Measurements from ENCODE around the gene MINK1. TPM values are rescaled to one million over a fixed set of nuclear protein-coding genes. Genes with fewer than 3 reads are reported as not detected.

The MINK1 gene
- total and polyA plus RNA-seq, 2 donors (not counting 1 experiment from before 2014, with no cell fraction given) = 109 to 160 TPM

- Histone ChIP-seq H3K9ac (ENCODE audit: low read length) (peak overlapping the region; percentile 86), H3K4me3 (ENCODE audit: control extremely low read depth in 1 of 5, extremely low read depth in 1 of 5, insufficient read depth in 1 of 5, low read depth in 2 of 5, low read length in 4 of 5) (peak overlapping the region; percentile 68 to 100 (median 86)), H3K27ac (ENCODE audit: low read length in 2 of 2) (peak overlapping the region; percentile 70 to 87), H3K36me3 (replicated peaks in 1 of 2; ENCODE audit: control extremely low read depth in 1 of 2, control insufficient read depth in 1 of 2, extremely low read depth in 1 of 2, insufficient read depth in 2 of 2, low read length in 1 of 2) (peaks cover 0 to 35% of the 10 kb centered on the region in 2 experiments), H3K27me3 (replicated peaks in 1 of 4; ENCODE audit: control extremely low read depth in 1 of 4, control insufficient read depth in 3 of 4, insufficient read depth in 4 of 4, low read length in 3 of 4) (peaks cover 0 to 4% (median 0%) of the 10 kb centered on the region in 4 experiments), H3K9me3 (ENCODE audit: control extremely low read depth in 1 of 3, control insufficient read depth in 2 of 3, insufficient read depth in 1 of 3, low read length in 2 of 3) (no peaks in the 10 kb centered on the region), H3K79me2 (ENCODE audit: control insufficient read depth, insufficient read depth, low read length) (peaks cover 42% of the 10 kb centered on the region), H3K4me2 (replicated peaks; ENCODE audit: low read depth, low read length, poor library complexity, severe bottlenecking) (peak overlapping the region; percentile 99), H2AFZ (ENCODE audit: insufficient read depth, low read depth, low read length, poor library complexity, severe bottlenecking) (peak overlapping the region; percentile 78), H4K20me1 (ENCODE audit: control insufficient read depth, insufficient read depth, low read length, poor library complexity, severe bottlenecking) (peaks cover under 1% of the 10 kb centered on the region), H3K4me1 (ENCODE audit: control insufficient read depth in 2 of 2, insufficient read depth in 2 of 2, low read length in 2 of 2) (peaks cover 44 to 54% of the 10 kb centered on the region in 2 donors)
- 69% methylated on average over 18 of the region's 19 CpGs for WGBS (ENCODE audit: insufficient coverage)
- no peak for TF ChIP-seq CTCF (IDR thresholded peaks at IDR 0.05)
- no peak for TF ChIP-seq EZH2 (IDR thresholded peaks at IDR 0.05; ENCODE audit: borderline replicate concordance, insufficient read depth, low read depth, low read length, poor library complexity, severe bottlenecking)
- H3K4me3 Mint-ChIP-seq = peak overlapping the region; percentile 89
- H3K4me1 Mint-ChIP-seq = peaks cover 55% of the 10 kb centered on the region
- H3K27me3 Mint-ChIP-seq = peaks cover 6% of the 10 kb centered on the region
- intact Hi-C loops (cut with micrococcal nuclease) = loop anchor here (2.0 kb wide), 1 partner anchor 30 kb away; no protein-coding TSS in a partner anchor
- no peaks in the 10 kb centered on the region for H3K9me3 Mint-ChIP-seq (ENCODE audit: insufficient read depth)
- peak; percentile 36 for DNase-seq
- no peak for ATAC-seq (ENCODE audit: low read depth)
- ChIA-PET CTCF (interaction anchor here (0.5 to 3.1 kb wide), 12 partner anchors 10 to 568 kb away, joined by 3 to 24 read pairs (median 6); partner anchors contain the start of genes CAMTA2, PFN1, SPAG7 and ZFP3), POLR2A (interaction anchor here (1.3 to 2.6 kb wide), 6 partner anchors 10 to 795 kb away, joined by 3 to 38 read pairs (median 9); partner anchors contain the start of genes CAMTA2, PFN1, SPAG7 and ZNF594)
- H3K27ac Mint-ChIP-seq = peak overlapping the region; percentile 95
Observed at GRCh38 chr17:4938688-4939545, 105.8 kb downstream of the MINK1 start.
